GM19455 (cell line): ENCODE measurements around the gene SOX14.

Source experiments
- ATAC-seq: cut with Tn5 transposase; IDR thresholded peaks from one replicate; pipeline ENCODE4 v1.9.1; 2021; ENCODE audit not compliant: unreplicated experiment

Gene SOX14

GRCh38 chr3:137767538-137768360 lies 3.6 kb downstream of the SOX14 start:
- no peak for ATAC-seq

DNA sequence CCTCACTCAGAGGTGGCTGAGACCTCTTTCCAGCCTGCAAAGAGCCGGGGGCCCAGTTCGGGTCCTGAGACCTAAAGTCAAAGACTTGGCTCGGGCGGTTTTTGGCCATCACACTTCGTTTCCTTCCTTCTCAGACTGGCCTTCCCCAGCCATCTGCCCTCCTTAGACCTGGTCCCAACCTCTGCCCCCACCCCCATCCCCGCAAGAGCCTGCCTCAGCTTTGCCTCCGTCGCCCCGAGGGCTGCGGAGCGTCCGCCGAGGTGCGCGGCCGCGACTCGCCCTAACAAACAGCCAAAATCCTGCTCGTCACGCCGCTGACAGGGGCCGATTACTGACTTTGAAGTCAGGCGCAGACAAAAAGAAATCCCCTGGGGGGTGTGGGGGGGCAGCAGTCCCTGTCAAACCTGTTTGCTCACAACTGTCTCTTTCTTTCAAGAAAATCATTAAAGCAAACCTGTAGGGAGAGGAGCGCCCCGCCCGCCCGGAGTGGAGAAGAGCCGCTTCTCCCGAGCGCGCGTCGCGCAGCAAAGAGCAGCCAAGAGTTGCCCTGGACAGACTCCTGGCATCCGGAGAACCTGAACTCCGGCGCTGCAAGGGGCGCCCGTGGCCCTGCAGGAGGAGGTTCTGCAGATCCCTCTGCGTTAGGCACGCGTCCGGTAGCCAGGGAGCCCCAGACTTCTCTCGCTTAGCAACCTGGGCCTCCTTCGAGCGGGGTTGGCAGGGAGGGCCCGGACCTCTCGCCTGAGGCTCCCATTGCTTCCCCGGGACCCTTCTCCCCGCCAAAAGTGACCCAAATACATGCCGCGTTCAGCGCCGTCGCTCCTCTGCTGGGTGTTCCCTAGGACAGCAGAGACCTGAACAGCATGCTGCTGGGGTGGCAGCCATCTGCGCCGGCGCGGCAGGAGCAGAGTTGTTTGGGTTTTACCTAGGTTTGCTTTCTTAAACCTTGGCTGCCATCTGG lies 4.5 kb downstream of the SOX14 start:
- ATAC-seq: no peak

- ATAC-seq: no peak
Measured at GRCh38 chr3:137769322-137770065, 5.4 kb downstream of the SOX14 start.

DNA sequence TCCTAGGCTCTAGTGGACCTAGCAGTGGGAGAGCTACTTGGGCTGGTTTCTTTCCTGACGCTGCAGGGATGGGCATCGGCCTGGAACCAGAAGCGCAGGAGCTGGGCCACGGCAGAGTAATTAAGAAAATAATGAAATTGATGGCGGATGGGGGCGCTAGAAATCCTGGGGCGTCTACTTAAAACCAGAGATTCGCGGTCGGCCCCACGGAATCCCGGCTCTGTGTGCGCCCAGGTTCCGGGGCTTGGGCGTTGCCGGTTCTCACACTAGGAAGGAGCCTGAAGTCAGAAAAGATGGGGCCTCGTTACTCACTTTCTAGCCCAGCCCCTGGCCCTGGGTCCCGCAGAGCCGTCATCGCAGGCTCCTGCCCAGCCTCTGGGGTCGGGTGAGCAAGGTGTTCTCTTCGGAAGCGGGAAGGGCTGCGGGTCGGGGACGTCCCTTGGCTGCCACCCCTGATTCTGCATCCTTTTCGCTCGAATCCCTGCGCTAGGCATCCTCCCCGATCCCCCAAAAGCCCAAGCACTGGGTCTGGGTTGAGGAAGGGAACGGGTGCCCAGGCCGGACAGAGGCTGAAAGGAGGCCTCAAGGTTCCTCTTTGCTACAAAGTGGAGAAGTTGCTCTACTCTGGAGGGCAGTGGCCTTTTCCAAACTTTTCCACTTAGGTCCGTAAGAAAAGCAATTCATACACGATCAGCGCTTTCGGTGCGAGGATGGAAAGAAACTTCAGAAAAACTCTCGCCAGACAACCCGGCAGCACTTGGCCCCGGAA lies 6.1 kb downstream of the SOX14 start:
- ATAC-seq: no peak

DNA sequence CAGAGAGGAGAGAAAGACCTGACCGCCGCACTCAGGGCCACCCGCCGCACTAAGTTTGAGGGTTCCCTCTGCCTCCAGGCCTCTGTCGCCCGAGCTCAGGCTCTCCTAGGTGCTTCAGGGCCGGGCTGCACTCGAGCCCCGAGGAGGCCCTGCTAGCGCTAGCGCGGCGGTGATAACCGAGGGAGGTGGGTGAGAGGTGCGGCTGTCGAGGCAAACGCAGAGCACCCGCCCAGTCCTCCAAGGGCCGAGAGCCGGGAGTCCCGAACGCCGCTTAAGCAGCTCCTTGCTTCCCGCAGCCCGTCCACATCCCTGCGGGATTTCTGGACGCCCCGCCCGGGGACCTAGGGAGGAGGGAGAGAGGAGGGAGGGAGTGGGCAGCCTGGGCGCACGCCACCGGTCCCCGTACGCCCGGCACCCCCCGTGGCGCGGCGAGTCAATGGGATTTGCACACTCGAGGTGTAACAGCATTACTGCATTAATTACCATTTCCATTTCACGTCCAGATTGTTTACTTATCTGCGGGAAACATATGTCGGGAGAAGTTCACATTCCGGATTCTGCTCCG lies 6.8 kb downstream of the SOX14 start:
- no peak for ATAC-seq

- no peak for ATAC-seq
Measured at GRCh38 chr3:137771401-137772213, 7.5 kb downstream of the SOX14 start.

DNA sequence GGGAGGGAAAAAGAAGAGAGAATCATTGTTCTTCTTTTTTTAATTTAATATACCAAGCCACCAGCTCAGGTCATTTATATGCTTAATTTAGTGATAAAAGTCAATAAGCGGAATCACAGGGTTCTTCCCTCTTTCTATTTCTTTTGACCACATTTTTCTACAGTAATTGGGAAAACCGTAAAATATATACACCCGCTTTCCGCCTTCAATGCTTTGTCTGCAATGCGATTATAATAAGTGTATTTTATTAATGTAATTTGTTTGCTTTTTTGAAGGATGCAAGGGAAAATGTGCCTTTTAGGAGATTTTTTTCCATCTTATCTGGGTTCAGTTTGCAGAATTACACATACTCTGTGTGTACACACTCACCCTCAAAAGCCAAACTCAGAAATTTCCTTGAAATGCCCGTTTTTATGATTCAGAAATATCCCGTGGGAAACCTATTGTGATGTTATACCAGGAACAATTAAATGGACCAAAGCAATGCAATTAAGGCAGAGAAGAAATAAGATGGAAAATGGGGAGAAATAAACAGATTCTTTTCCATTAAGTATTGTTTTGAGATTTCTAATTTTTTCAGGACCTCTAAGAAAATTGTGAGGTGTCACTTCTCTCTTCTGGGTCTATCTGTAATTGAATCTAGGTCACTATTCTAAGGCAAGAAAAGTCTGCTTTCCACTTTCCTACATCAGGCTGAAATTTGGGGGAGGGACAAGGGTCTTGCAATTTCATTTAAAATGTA lies 8.3 kb downstream of the SOX14 start:
- ATAC-seq: no peak

GRCh38 chr3:137778941-137779340 lies 14.8 kb downstream of the SOX14 start:
- ATAC-seq: no peak

DNA sequence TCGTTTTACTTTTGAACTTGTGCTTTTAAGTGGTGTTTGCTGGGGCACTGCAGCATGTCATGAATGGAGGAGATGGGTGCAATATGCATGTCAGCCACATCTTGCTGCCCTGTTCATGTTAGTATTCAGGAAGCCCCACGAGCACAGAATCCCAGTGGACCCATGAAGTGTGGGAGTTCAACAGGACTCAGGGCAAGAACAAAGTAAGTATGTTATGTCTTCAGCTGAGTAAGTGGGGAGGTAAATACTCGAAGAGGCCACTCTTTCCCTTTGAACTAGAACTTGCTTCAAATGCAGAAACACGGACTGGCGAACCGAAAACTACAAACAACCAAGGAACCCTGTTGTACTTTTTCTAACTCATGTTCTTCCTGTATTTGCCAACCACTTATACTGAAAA lies 23.4 kb downstream of the SOX14 start:
- ATAC-seq: no peak

DNA sequence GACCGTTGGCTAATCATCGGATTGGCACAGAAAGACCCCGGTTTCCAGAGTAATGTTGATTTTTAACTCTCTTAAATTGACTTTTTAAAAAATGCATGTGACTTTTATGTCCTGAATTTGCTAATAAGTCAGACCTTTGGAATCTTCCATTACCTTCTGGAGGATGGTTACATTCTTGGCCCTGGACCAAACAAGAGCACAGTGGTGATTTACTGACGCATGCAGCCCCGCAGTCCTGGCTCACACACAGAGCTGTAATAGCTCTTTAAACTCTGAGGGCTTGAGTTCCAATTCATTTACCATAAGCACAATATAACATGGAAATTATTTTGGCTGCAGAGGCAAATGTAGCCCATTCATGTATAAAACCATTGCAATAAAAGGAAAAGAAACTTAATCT lies 25.1 kb downstream of the SOX14 start:
- ATAC-seq: no peak

GRCh38 chr3:137792626-137793271 lies 28.6 kb downstream of the SOX14 start:
- ATAC-seq: no peak

- ATAC-seq: no peak
Measured at GRCh38 chr3:137796993-137797392, 32.9 kb downstream of the SOX14 start.

GRCh38 chr3:137803215-137803614 lies 39.1 kb downstream of the SOX14 start:
- no peak for ATAC-seq

DNA sequence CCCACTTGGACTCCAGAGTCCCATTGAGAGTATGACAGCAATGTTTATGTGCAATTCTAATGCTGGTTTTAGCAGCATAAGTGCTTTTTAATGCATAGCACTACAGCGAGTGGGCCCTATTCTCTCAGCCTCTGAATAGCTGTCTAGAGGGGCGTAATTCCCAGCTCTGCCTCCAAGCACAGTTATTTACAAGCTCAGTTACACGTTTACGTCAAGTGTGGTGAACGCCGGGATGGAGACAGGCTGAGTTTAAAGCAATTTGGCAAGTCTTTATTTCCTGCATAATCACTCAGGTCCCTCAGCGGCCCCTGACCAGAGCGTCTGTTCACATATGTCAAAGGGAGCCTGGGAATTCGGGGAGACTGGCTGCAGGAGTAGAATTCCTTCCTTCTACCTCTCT lies 43.9 kb downstream of the SOX14 start:
- ATAC-seq: no peak

DNA sequence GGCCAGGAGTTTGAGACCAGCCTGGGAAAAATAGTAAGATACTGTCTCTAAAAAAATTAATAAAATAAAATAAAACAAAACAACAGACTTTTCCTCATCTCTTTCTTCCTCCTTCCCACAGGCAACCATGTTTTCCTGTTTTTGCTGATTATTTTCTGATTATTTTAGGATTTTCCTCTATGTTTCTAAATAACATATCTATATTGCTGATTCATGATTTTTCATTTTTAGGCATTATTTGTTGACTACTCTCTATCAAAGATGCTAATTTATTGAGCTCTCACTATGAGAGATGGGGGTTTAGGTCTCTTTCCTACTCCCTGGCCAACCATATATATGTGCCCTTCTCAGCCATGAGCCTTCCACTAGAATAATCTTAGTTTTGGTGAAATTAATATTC lies 45.4 kb downstream of the SOX14 start:
- ATAC-seq: no peak

DNA sequence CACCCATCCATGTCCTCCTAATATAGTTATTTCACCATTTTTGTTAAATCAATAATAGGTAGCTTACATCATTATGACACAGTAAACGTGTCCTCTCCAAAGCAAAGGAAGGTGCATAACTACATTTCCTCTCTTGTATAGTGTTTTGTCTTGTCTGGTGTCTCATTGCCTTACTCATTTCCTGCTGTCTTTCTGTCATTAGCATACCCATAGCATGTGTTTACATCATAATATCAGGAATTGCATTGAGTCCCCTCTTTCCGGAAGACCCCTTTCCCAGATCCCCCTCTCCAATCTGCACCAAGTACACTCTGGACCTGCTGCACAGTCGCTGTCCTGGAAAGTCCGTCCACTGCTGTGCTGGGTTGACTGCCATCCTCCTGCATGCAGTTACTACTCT lies 47.9 kb downstream of the SOX14 start:
- ATAC-seq: no peak

- ATAC-seq: no peak
Measured at GRCh38 chr3:137815251-137815650, 51.1 kb downstream of the SOX14 start.
